Sigmoid colon (tissue), 7 donors: ENCODE measurements around the gene ZAP70. TPM values are rescaled to one million over a fixed set of nuclear protein-coding genes. Genes with fewer than 3 reads are reported as not detected.
"Not testable (repeated sequence)": the region's sequence is repeated elsewhere in the genome, so short reads cannot be mapped to it uniquely, and the experiment has no call there.

ENCODE experiments used
- DNase-seq: peaks from one replicate; pipeline ENCODE4 v3.0.0-alpha.2; 2019
- H3K27ac ChIP-seq, 4 donors: fragments of 200-600 bp; sonication (generic); one replicate each; pipeline ENCODE4 v1.5.1; 2016 to 2019; ENCODE audit warnings: mild to moderate bottlenecking in 1 of 4
- H3K27me3 ChIP-seq, 3 donors: fragments of 200-600 bp; sonication (generic); one replicate each; pipeline ENCODE4 v1.5.1; 2019; ENCODE audit warnings: mild to moderate bottlenecking in 1 of 3
- H3K36me3 ChIP-seq, 4 donors: fragments of 200-600 bp; sonication (generic); one replicate each; pipeline ENCODE4 v1.5.1; 2016 to 2019
- H3K4me1 ChIP-seq, 4 donors: fragments of 200-600 bp; sonication (generic); one replicate each; pipeline ENCODE4 v1.5.1; 2017 to 2019
- H3K4me3 ChIP-seq, 4 donors: fragments of 200-600 bp; sonication (generic); one replicate each; pipeline ENCODE4 v1.5.1; 2017 to 2019; ENCODE audit warnings: mild to moderate bottlenecking in 2 of 4, moderate library complexity in 1 of 4
- H3K9me3 ChIP-seq, 4 donors: fragments of 200-600 bp in 3 of 4; sonication (generic) in 3 of 4; one replicate each; pipeline versions ENCODE4 v1.5.1 to v1.6.1; 2013 to 2019
- EP300 ChIP-seq, 4 donors: sonication (generic); formaldehyde crosslinking; IDR thresholded peaks; one replicate each; pipeline ENCODE4 v1.6.1; 2017; ENCODE audit warnings: antibody characterized with exemption in 4 of 4
- POLR2A ChIP-seq, 2 donors: fragments of 450-650 bp; IDR thresholded peaks; one replicate each; pipeline ENCODE4 v1.6.1; 2016; ENCODE audit warnings: antibody characterized with exemption in 2 of 2, mild to moderate bottlenecking in 2 of 2, moderate library complexity in 2 of 2
- POLR2AphosphoS5 ChIP-seq, 4 donors: sonication (generic); formaldehyde crosslinking; IDR thresholded peaks; one replicate each; pipeline ENCODE4 v1.6.1; 2017; ENCODE audit warnings: antibody characterized with exemption in 4 of 4
- WGBS, 2 donors: extraction: QIAGEN DNeasy Blood & Tissue Kit; methylation state at CpG; one replicate each; pipeline ENCODE4 v1.1.7; 2013; 5-methylcytosine and 5-hydroxymethylcytosine counted together
- intact Hi-C: fragments of 100-400 bp; cut with DNase I; formaldehyde crosslinking; loops from one replicate; pipeline ENCODE4 v1.15.1; 2023
- polyA plus RNA-seq, 3 donors: library from polyadenylated mRNA; stranded (reverse); fragments of 200-250 nt; gene quantifications; one replicate each; pipeline ENCODE4 v1.2.3, GENCODE V29; 2013
- total RNA-seq, 4 donors: library from RNA; depleted of rRNA; stranded (reverse); fragments of >200 nt; gene quantifications; one replicate each; pipeline ENCODE4 v1.1.0, GENCODE V29; 2016
- TF ChIP-seq, protein P1 (sequence below), 4 experiments: fragments of 450-650 bp in 3 of 4; fragments of 200-600 bp in 1 of 4; IDR thresholded peaks; one replicate each; pipeline ENCODE4 v1.5.1; 2016 to 2019; ENCODE audit warnings: antibody characterized with exemption in 4 of 4, mild to moderate bottlenecking in 3 of 4, moderate library complexity in 2 of 4
- donor health status: healthy with polysubstance abuse.
- donor health status: Bipolar disorder and iron deficiency.
- donor health status: healthy.

The ZAP70 gene
- total and polyA plus RNA-seq, 7 donors, result 1.3 to 28.0 (median 2.5) TPM; not detected in 2

DNA sequence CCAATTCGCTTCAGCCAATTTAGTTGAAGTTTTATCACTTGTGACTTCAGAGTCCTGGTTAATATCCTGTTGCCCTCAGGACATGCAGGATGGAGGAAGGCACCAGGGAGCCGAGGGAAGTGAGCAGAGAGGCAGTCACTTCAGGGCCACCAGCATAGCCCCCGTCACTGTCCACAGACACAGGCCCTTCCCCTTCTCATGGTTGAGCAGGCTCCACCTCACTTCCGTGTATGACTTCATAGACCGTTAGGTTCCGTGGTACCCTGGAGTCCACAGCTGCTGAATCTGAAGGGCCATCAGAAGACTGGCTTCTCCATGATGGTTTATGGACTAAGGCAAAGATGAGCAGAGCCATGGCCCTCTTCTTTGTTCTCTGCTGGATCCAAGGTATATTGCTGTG is 43.9 kb upstream of the ZAP70 start, which contains the start of gene C2orf92:
Gene C2orf92, plus strand, starts transcription at position 266 of the 400 bp plus-strand sequence. Its CDS starts 76 bp downstream, at position 342.
- TF ChIP-seq, protein P1, sequence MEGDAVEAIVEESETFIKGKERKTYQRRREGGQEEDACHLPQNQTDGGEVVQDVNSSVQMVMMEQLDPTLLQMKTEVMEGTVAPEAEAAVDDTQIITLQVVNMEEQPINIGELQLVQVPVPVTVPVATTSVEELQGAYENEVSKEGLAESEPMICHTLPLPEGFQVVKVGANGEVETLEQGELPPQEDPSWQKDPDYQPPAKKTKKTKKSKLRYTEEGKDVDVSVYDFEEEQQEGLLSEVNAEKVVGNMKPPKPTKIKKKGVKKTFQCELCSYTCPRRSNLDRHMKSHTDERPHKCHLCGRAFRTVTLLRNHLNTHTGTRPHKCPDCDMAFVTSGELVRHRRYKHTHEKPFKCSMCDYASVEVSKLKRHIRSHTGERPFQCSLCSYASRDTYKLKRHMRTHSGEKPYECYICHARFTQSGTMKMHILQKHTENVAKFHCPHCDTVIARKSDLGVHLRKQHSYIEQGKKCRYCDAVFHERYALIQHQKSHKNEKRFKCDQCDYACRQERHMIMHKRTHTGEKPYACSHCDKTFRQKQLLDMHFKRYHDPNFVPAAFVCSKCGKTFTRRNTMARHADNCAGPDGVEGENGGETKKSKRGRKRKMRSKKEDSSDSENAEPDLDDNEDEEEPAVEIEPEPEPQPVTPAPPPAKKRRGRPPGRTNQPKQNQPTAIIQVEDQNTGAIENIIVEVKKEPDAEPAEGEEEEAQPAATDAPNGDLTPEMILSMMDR (IDR thresholded peaks at IDR 0.05), result no peak
- TF ChIP-seq POLR2A (IDR thresholded peaks at IDR 0.05) (no peak), EP300 (IDR thresholded peaks at IDR 0.05) (no peak), POLR2AphosphoS5 (IDR thresholded peaks at IDR 0.05) (no peak)
- peaks cover 0 to 8% (median 0%) of the 10 kb centered on the region in 4 donors for H3K4me1 ChIP-seq
- 93 to 95% methylated on average over 6 of the region's 6 CpGs for WGBS, 2 donors
- intact Hi-C loops, result loop anchor here (10.0 kb wide), 1 partner anchor 935 kb away; the partner anchor contains the start of genes COA5 and UNC50
- H3K9me3 ChIP-seq, result no peaks in the 10 kb centered on the region
- H3K27me3 ChIP-seq, result no peaks in the 10 kb centered on the region
- H3K4me3 ChIP-seq, result no peak within 1 kb of the TSS
- no peak for DNase-seq
- no peak within 1 kb of the TSS for H3K27ac ChIP-seq
- H3K36me3 ChIP-seq, result no peaks in the 10 kb centered on the region

DNA sequence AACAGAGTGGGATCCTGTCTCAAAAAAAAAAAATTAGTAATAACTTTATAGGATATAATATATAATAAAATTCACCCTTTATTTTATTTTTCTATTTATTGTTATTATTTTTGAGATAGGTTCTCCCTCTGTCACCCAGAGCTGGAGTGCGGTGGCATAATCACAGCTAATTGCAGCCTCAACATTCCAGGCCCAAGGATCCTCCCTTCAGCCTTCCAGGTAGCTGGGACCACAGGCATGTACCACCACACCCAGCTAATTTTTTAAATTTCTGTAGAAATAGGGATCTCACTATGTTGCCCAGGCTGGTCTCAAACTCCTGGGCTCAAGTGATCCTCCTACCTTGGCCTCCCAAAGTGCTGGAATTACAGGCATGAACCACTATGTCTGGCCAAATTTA is 42.9 kb upstream of the ZAP70 start:
- Histone ChIP-seq H3K4me1 (no peaks in the 10 kb centered on the region), H3K27me3 (no peaks in the 10 kb centered on the region), H3K36me3 (no peaks in the 10 kb centered on the region), H3K27ac (no peak overlapping the region), H3K9me3 (no peaks in the 10 kb centered on the region), H3K4me3 (no peak overlapping the region)
- intact Hi-C loops, result no loop called here
- DNase-seq, result no peak
- TF ChIP-seq POLR2A (IDR thresholded peaks at IDR 0.05) (no peak), POLR2AphosphoS5 (IDR thresholded peaks at IDR 0.05) (no peak), EP300 (IDR thresholded peaks at IDR 0.05) (no peak)
- TF ChIP-seq, protein P1 (IDR thresholded peaks at IDR 0.05), result no peak
- WGBS, 2 donors, result 95 to 98% methylated on average over 1 of the region's 1 CpG

DNA sequence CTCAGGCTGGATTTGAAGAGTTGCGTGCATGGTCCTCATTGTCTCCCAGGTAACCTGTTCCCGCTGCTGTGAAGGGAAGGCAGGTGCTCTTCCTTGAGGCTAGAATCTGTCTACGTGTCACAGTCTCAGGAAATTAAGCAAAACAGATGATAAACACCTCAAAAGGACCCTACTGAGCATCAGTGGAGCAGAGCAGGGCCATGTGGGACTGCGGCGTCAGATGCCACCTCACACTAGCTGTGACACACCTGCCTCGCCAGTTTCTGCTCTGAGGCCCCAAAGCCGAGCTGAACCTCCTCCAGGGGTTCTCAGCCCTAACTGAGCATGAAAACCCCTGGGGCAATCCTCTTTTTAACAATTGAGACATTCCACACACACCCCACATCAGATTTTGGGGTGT is 41.9 kb upstream of the ZAP70 start:
- Histone ChIP-seq H3K27me3 (no peaks in the 10 kb centered on the region), H3K36me3 (no peaks in the 10 kb centered on the region), H3K9me3 (no peaks in the 10 kb centered on the region), H3K27ac (no peak overlapping the region), H3K4me1 (no peaks in the 10 kb centered on the region), H3K4me3 (no peak overlapping the region)
- DNase-seq, result no peak
- 95 to 97% methylated on average over 7 of the region's 7 CpGs for WGBS, 2 donors
- TF ChIP-seq, protein P1 (IDR thresholded peaks at IDR 0.05), result no peak
- intact Hi-C loops, result no loop called here

DNA sequence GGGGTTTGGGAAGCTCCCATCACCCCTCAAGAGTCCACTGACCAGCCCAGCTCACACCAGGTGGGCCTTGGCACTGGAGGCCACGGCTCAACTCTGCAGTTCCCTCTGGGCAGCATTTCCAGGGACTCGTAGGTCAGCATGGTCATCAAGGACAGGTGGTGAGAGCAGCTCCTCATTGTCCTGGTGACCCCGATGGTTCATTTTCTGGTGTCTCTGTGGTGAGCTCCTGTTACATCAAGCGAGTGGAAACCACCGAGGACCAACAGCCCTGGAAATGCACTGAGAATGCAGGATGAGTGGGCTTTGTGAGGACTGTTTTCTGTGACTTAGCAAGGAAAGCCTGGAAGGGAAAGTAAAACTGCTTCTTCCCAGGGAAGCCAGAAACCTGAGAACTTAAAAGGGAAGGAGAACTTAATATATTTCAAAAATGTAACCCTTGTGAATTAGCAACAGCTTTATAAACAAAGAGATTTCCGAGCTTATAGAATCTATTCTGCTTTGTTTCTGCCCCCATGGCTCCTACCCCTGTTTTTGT is 40.7 kb upstream of the ZAP70 start:
- H3K9me3 ChIP-seq, H3K4me3 ChIP-seq, H3K4me1 ChIP-seq, H3K27ac ChIP-seq, DNase-seq, H3K36me3 ChIP-seq, intact Hi-C loops, H3K27me3 ChIP-seq: not testable (repeated sequence)
- WGBS, 2 donors, result 94 to 97% methylated on average over 6 of the region's 6 CpGs

- Histone ChIP-seq H3K27me3 (no peaks in the 10 kb centered on the region), H3K4me1 (no peaks in the 10 kb centered on the region), H3K36me3 (no peaks in the 10 kb centered on the region), H3K27ac (no peak overlapping the region), H3K9me3 (no peaks in the 10 kb centered on the region), H3K4me3 (no peak overlapping the region)
- 58 to 68% methylated on average over 9 of the region's 9 CpGs for WGBS, 2 donors
- no peak for DNase-seq
- TF ChIP-seq, protein P1 (IDR thresholded peaks at IDR 0.05), result no peak
- TF ChIP-seq POLR2AphosphoS5 (IDR thresholded peaks at IDR 0.05) (no peak), POLR2A (IDR thresholded peaks at IDR 0.05) (no peak), EP300 (IDR thresholded peaks at IDR 0.05) (no peak)
- intact Hi-C loops, result no loop called here
Observed at GRCh38 chr2:97673182-97673914, 40.0 kb upstream of the ZAP70 start.
